Trophoblast cell (in vitro differentiated cells and primary cell): Measurements from ENCODE around the gene DEFB119. TPM values are rescaled to one million over a fixed set of nuclear protein-coding genes. Genes with fewer than 3 reads are reported as not detected.
A peak's percentile ranks its signal among the peaks of the same experiment; 100 is the strongest.
"Not testable (repeated sequence)": the region's sequence is repeated elsewhere in the genome, so short reads cannot be mapped to it uniquely, and the experiment has no call there.

Experiments used
- DNase-seq, 2 donors: peaks; one replicate each; pipeline ENCODE4 v3.0.0-alpha.2; 2016
- H2AFZ ChIP-seq: 2 replicates; pipeline ENCODE4 v1.6.1; 2013; ENCODE audit warnings: low read length, moderate library complexity, mild to moderate bottlenecking; ENCODE audit not compliant: insufficient read depth, poor library complexity
- H2AK5ac ChIP-seq: 2 replicates; pipeline ENCODE4 v1.6.1; 2013; ENCODE audit warnings: mild to moderate bottlenecking, low read length
- H2BK120ac ChIP-seq: 2 replicates; pipeline ENCODE4 v1.6.1; 2013; ENCODE audit warnings: low read length, mild to moderate bottlenecking, moderate library complexity; ENCODE audit not compliant: insufficient read depth, poor library complexity
- H2BK12ac ChIP-seq: 2 replicates; pipeline ENCODE4 v1.6.1; 2013; ENCODE audit warnings: mild to moderate bottlenecking, low read length, moderate library complexity
- H2BK5ac ChIP-seq: 2 replicates; pipeline ENCODE4 v1.6.1; 2013; ENCODE audit warnings: low read length, low read depth, moderate library complexity, mild to moderate bottlenecking; ENCODE audit not compliant: poor library complexity
- H3K14ac ChIP-seq: 2 replicates; pipeline ENCODE4 v1.6.1; 2013; ENCODE audit warnings: mild to moderate bottlenecking, low read length
- H3K18ac ChIP-seq: 2 replicates; pipeline ENCODE4 v1.6.1; 2013; ENCODE audit warnings: mild to moderate bottlenecking, low read length
- H3K23ac ChIP-seq: 2 replicates; pipeline ENCODE4 v1.6.1; 2013; ENCODE audit warnings: low read length
- H3K27ac ChIP-seq: 2 replicates; pipeline ENCODE4 v1.5.1; 2013; ENCODE audit warnings: low read depth, mild to moderate bottlenecking, inconsistent platforms, low read length, moderate library complexity
- H3K27me3 ChIP-seq: 2 replicates; pipeline ENCODE4 v1.6.1; 2013; ENCODE audit warnings: inconsistent platforms, mild to moderate bottlenecking, low read length, moderate library complexity; ENCODE audit not compliant: insufficient read depth
- H3K36me3 ChIP-seq, 2 experiments: 1 replicate in 1 of 2; 2 replicates in 1 of 2; pipeline ENCODE4 v1.6.1; 2013; ENCODE audit warnings: low read length in 2 of 2, mild to moderate bottlenecking in 2 of 2, moderate library complexity in 1 of 2; ENCODE audit not compliant: insufficient read depth in 2 of 2, control insufficient read depth in 1 of 2
- H3K4ac ChIP-seq: 2 replicates; pipeline ENCODE4 v1.6.1; 2013; ENCODE audit warnings: low read depth, mild to moderate bottlenecking, low read length, moderate library complexity
- H3K4me1 ChIP-seq, 2 experiments: 1 replicate in 1 of 2; 2 replicates in 1 of 2; pipeline ENCODE4 v1.6.1; 2013; ENCODE audit warnings: low read length in 2 of 2, mild to moderate bottlenecking in 2 of 2, moderate library complexity in 1 of 2; ENCODE audit not compliant: insufficient read depth in 2 of 2, control insufficient read depth in 1 of 2
- H3K4me2 ChIP-seq: 2 replicates; pipeline ENCODE4 v1.6.1; 2013; ENCODE audit warnings: inconsistent platforms, mild to moderate bottlenecking, low read length, moderate library complexity
- H3K4me3 ChIP-seq: 2 replicates; pipeline ENCODE4 v1.5.1; 2013; ENCODE audit warnings: mild to moderate bottlenecking, low read depth, low read length, inconsistent platforms
- H3K79me1 ChIP-seq: one replicate; pipeline ENCODE4 v1.6.1; 2013; ENCODE audit warnings: low read length
- H3K79me2 ChIP-seq: 2 replicates; pipeline ENCODE4 v1.6.1; 2013; ENCODE audit warnings: low read length, mild to moderate bottlenecking; ENCODE audit not compliant: control insufficient read depth, insufficient read depth, poor library complexity
- H3K9ac ChIP-seq: 2 replicates; pipeline ENCODE4 v1.6.1; 2013; ENCODE audit warnings: mild to moderate bottlenecking, low read length
- H3K9me3 ChIP-seq: 2 replicates; pipeline ENCODE4 v1.6.1; 2013; ENCODE audit warnings: low read depth, mild to moderate bottlenecking, control low read depth, inconsistent platforms, low read length; ENCODE audit not compliant: insufficient read depth
- H4K12ac ChIP-seq: 2 replicates; pipeline ENCODE4 v1.6.1; 2013; ENCODE audit warnings: low read depth, mild to moderate bottlenecking, low read length, moderate library complexity
- H4K8ac ChIP-seq: 2 replicates; pipeline ENCODE4 v1.6.1; 2013; ENCODE audit warnings: low read depth, mild to moderate bottlenecking, low read length, moderate library complexity
- H4K91ac ChIP-seq: one replicate; pipeline ENCODE4 v1.6.1; 2013; ENCODE audit warnings: low read depth, mild to moderate bottlenecking, low read length, moderate library complexity
- WGBS: extraction: QIAGEN DNeasy Blood & Tissue Kit; methylation state at CpG from one replicate; pipeline ENCODE4 v1.1.7; 2013; ENCODE audit warnings: missing lambda C conversion rate; ENCODE audit not compliant: insufficient read length, insufficient coverage; ENCODE audit errors: extremely low coverage; 5-methylcytosine and 5-hydroxymethylcytosine counted together
- polyA plus RNA-seq: library from polyadenylated mRNA; stranded (reverse); fragments of 200-250 nt; gene quantifications from 2 replicates; pipeline ENCODE4 v1.2.3, GENCODE V29; 2013

The DEFB119 gene, protein sequence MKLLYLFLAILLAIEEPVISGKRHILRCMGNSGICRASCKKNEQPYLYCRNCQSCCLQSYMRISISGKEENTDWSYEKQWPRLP
- polyA plus RNA-seq = not detected in 2 replicates

GRCh38 chr20:31390490-31390889 is at the start of gene DEFB119:
DEFB119 (minus strand) TSS chr20:31390590; CDS start chr20:31390483, 107 bp downstream.
- H4K8ac ChIP-seq = no peak within 1 kb of the TSS
- H3K79me1 ChIP-seq = no peaks in the 10 kb centered on the region
- H3K27ac ChIP-seq = no peak within 1 kb of the TSS
- no peaks in the 10 kb centered on the region for H3K4me1 ChIP-seq
- H3K23ac ChIP-seq = no peak within 1 kb of the TSS
- H3K18ac ChIP-seq = no peak within 1 kb of the TSS
- no peak within 1 kb of the TSS for H3K14ac ChIP-seq
- WGBS = no CpG with 5 or more reads among the region's 1 CpG
- peaks cover 36% of the 10 kb centered on the region for H3K9me3 ChIP-seq
- H2AK5ac ChIP-seq = no peak within 1 kb of the TSS
- H2BK5ac ChIP-seq = no peak within 1 kb of the TSS
- H2BK120ac ChIP-seq = no peak within 1 kb of the TSS
- no peak within 1 kb of the TSS for H2AFZ ChIP-seq
- H3K36me3 ChIP-seq = no peaks in the 10 kb centered on the region
- no peak within 1 kb of the TSS for H3K4me3 ChIP-seq
- no peak within 1 kb of the TSS for H3K4ac ChIP-seq
- no peak within 1 kb of the TSS for H4K12ac ChIP-seq
- no peak within 1 kb of the TSS for H2BK12ac ChIP-seq
- no peak for DNase-seq
- H3K79me2 ChIP-seq = no peaks in the 10 kb centered on the region
- no peak within 1 kb of the TSS for H3K9ac ChIP-seq
- no peak within 1 kb of the TSS for H3K4me2 ChIP-seq
- no peak within 1 kb of the TSS for H4K91ac ChIP-seq
- H3K27me3 ChIP-seq = no peaks in the 10 kb centered on the region

GRCh38 chr20:31430568-31431115 is 40.3 kb upstream of the DEFB119 start:
- no peak overlapping the region for H3K27ac ChIP-seq
- H4K91ac ChIP-seq = no peak overlapping the region
- H2AFZ ChIP-seq = no peak overlapping the region
- H3K18ac ChIP-seq = no peak overlapping the region
- no peak overlapping the region for H3K4ac ChIP-seq
- H2AK5ac ChIP-seq = no peak overlapping the region
- H2BK12ac ChIP-seq = no peak overlapping the region
- DNase-seq = peak; percentile 18 to 68
- no peaks in the 10 kb centered on the region for H3K27me3 ChIP-seq
- H3K79me2 ChIP-seq = no peaks in the 10 kb centered on the region
- no peak overlapping the region for H4K12ac ChIP-seq
- no peaks in the 10 kb centered on the region for H3K4me1 ChIP-seq
- no peak overlapping the region for H3K4me2 ChIP-seq
- no peak overlapping the region for H3K14ac ChIP-seq
- H3K23ac ChIP-seq = no peak overlapping the region
- H2BK5ac ChIP-seq = no peak overlapping the region
- no peak overlapping the region for H3K9ac ChIP-seq
- H3K36me3 ChIP-seq = no peaks in the 10 kb centered on the region
- H4K8ac ChIP-seq = no peak overlapping the region
- H2BK120ac ChIP-seq = no peak overlapping the region
- no peak overlapping the region for H3K4me3 ChIP-seq
- no peaks in the 10 kb centered on the region for H3K79me1 ChIP-seq
- H3K9me3 ChIP-seq = peaks cover 3% of the 10 kb centered on the region
- WGBS = no CpG with 5 or more reads among the region's 4 CpGs

DNA sequence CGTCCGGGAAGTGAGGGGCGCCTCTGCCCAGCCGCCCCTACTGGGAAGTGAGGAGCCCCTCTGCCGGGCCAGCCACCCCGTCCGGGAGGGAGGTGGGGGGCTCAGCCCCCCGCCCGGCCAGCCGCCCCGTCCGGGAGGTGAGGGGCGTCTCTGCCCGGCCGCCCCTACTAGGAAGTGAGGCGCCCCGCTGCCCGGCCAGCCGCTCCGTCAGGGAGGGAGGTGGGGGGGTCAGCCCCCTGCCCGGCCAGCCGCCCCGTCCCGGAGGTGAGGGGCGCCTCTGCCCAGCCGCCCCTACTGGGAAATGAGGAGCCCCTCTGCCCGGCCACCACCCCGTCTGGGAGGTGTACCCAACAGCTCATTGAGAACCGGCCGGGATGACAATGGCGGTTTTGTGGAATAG is 37.2 kb upstream of the DEFB119 start:
- not testable (repeated sequence) for H3K23ac ChIP-seq, H3K36me3 ChIP-seq, H3K14ac ChIP-seq, H2AK5ac ChIP-seq, H3K4me2 ChIP-seq, H2BK12ac ChIP-seq, H3K79me2 ChIP-seq, H3K27me3 ChIP-seq, H3K9ac ChIP-seq, H3K18ac ChIP-seq, H3K79me1 ChIP-seq, H3K4ac ChIP-seq, H2BK5ac ChIP-seq, DNase-seq, H4K12ac ChIP-seq, H3K4me1 ChIP-seq, H2BK120ac ChIP-seq, H4K91ac ChIP-seq, H3K27ac ChIP-seq, H3K4me3 ChIP-seq, H2AFZ ChIP-seq, H4K8ac ChIP-seq
- no CpG with 5 or more reads among the region's 31 CpGs for WGBS
- H3K9me3 ChIP-seq = peaks cover 10% of the 10 kb centered on the region

GRCh38 chr20:31426891-31427551 is 36.6 kb upstream of the DEFB119 start:
- not testable (repeated sequence) for H2AK5ac ChIP-seq, H3K36me3 ChIP-seq, H4K91ac ChIP-seq, H3K79me1 ChIP-seq, H2BK12ac ChIP-seq, H3K18ac ChIP-seq, H3K23ac ChIP-seq, H3K4me3 ChIP-seq, H3K4ac ChIP-seq, H3K14ac ChIP-seq, H3K9ac ChIP-seq, H3K4me2 ChIP-seq, H3K27me3 ChIP-seq, H2BK120ac ChIP-seq, H4K8ac ChIP-seq, H3K27ac ChIP-seq, H2BK5ac ChIP-seq, H4K12ac ChIP-seq, H3K79me2 ChIP-seq, H2AFZ ChIP-seq, H3K4me1 ChIP-seq, DNase-seq
- peaks cover 10% of the 10 kb centered on the region for H3K9me3 ChIP-seq
- no CpG with 5 or more reads among the region's 48 CpGs for WGBS
